Body of pancreas (tissue), 4 donors: ENCODE results near the gene AANAT.

Source experiments
- POLR2A ChIP-seq, 3 donors: fragments of 450-650 bp; IDR thresholded peaks; one replicate each; pipeline ENCODE4 v1.6.1; 2016; ENCODE audit warnings: antibody characterized with exemption in 3 of 3, mild to moderate bottlenecking in 2 of 3
- TF ChIP-seq, protein P1 (sequence below), 7 experiments: fragments of 450-650 bp in 4 of 7; fragments of 200-600 bp in 3 of 7; sonication (generic) in 3 of 7; IDR thresholded peaks; one replicate each; pipeline ENCODE4 v1.5.1; 2016 to 2019; ENCODE audit warnings: antibody characterized with exemption in 7 of 7

GRCh38 chr17:76493505-76494167, 26.2 kb downstream of the AANAT start:
- TF ChIP-seq, protein P1, sequence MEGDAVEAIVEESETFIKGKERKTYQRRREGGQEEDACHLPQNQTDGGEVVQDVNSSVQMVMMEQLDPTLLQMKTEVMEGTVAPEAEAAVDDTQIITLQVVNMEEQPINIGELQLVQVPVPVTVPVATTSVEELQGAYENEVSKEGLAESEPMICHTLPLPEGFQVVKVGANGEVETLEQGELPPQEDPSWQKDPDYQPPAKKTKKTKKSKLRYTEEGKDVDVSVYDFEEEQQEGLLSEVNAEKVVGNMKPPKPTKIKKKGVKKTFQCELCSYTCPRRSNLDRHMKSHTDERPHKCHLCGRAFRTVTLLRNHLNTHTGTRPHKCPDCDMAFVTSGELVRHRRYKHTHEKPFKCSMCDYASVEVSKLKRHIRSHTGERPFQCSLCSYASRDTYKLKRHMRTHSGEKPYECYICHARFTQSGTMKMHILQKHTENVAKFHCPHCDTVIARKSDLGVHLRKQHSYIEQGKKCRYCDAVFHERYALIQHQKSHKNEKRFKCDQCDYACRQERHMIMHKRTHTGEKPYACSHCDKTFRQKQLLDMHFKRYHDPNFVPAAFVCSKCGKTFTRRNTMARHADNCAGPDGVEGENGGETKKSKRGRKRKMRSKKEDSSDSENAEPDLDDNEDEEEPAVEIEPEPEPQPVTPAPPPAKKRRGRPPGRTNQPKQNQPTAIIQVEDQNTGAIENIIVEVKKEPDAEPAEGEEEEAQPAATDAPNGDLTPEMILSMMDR (IDR thresholded peaks at IDR 0.05) = no peak
- TF ChIP-seq POLR2A (IDR thresholded peaks at IDR 0.05) = no peak
